IPS-18c (cell line): ENCODE data around the gene MAN2A2.
"Not testable (repeated sequence)": the region's sequence is repeated elsewhere in the genome, so short reads cannot be mapped to it uniquely, and the experiment has no call there.

Experiments used
- H3K4me3 ChIP-seq: 2 replicates; pipeline ENCODE4 v1.7.0; 2013; ENCODE audit warnings: low read depth, mild to moderate bottlenecking, low read length, moderate library complexity; ENCODE audit not compliant: insufficient read depth
- H3K9me3 ChIP-seq: one replicate; pipeline ENCODE4 v1.6.1; 2013; ENCODE audit warnings: mild to moderate bottlenecking, low read length, moderate library complexity; ENCODE audit not compliant: control insufficient read depth, insufficient read depth

The MAN2A2 gene

GRCh38 chr15:90869601-90870353, 33.3 kb upstream of the MAN2A2 start:
- Histone ChIP-seq H3K4me3 (no peak overlapping the region), H3K9me3 (no peaks in the 10 kb centered on the region)

- H3K4me3 ChIP-seq: peak overlapping the region; percentile 65
Observed at GRCh38 chr15:90870354-90871138, 32.6 kb upstream of the MAN2A2 start.

GRCh38 chr15:90871139-90871715, 31.9 kb upstream of the MAN2A2 start:
- peak overlapping the region; percentile 65 for H3K4me3 ChIP-seq
- no peaks in the 10 kb centered on the region for H3K9me3 ChIP-seq

More at GRCh38 chr15:90870354-90871138, 32.6 kb upstream of the MAN2A2 start:
- no peaks in the 10 kb centered on the region for H3K9me3 ChIP-seq

DNA sequence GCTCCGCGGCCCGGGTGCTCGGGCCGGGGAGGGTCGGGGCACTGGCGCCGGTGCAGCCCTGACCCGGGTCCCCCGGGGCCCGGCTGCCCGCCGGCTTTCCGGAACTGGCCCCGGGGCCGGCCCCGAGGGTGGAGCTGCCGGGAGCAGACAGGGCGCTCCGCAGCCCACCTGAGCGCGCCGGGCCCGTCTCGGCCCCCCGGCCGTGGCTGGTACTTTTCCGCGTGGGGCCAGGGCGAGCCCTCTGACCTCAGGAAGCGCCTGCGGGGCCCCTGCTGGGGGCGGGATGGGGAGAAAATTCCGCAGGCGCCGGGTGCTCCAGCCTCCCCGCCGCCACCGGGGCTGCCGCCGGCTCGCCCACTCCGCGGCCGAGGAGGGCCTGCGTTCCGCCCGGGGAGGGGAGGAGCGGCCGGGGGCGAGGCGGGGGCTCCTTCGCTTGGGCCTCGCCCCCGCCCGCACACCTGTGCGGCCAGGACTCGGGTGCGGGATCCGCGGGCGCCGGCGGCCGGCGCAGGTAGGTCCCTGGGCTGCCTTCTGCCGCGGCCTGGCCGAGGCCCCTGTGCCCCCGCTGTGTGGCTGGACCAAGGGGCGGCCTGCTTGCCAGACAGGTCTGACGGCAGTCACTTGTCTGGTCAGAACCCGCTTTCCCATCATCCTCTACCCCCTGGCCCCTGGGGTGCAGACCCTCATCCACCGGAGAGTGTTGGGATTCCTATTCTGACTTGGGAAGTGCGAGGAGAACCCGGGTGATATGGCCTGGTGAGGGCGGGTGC, 31.2 kb upstream of the MAN2A2 start:
- peak overlapping the region; percentile 65 for H3K4me3 ChIP-seq
- no peaks in the 10 kb centered on the region for H3K9me3 ChIP-seq

- Histone ChIP-seq H3K9me3 (no peaks in the 10 kb centered on the region), H3K4me3 (peak overlapping the region; percentile 65)
Observed at GRCh38 chr15:90872486-90873184, 30.5 kb upstream of the MAN2A2 start.

- H3K9me3 ChIP-seq: no peaks in the 10 kb centered on the region
- H3K4me3 ChIP-seq: no peak overlapping the region; the same call in 1 of the 2 replicates
Observed at GRCh38 chr15:90873488-90873997, 29.6 kb upstream of the MAN2A2 start.

- Histone ChIP-seq H3K4me3 (no peak overlapping the region), H3K9me3 (no peaks in the 10 kb centered on the region)
Observed at GRCh38 chr15:90873998-90874605, 29.0 kb upstream of the MAN2A2 start.

DNA sequence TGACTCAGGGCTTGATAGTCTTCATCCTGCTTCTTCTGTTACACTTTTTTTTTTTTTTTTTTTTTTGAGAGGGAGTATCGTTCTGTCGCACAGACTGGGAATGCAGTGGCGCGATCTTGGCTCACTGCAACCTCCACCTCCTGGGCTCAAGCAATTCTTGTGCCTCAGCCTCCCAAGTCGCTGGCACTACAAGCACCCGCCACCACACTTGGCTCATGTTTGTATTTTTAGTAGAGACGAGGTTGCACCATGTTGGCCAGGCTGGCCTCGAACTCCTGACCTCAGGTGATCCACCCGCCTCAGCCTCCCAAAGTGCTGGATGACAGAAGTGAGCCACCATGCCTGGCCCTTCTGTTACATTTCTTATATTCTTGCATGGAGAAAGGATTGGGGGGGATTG, 28.1 kb upstream of the MAN2A2 start:
- H3K9me3 ChIP-seq, H3K4me3 ChIP-seq: not testable (repeated sequence)

DNA sequence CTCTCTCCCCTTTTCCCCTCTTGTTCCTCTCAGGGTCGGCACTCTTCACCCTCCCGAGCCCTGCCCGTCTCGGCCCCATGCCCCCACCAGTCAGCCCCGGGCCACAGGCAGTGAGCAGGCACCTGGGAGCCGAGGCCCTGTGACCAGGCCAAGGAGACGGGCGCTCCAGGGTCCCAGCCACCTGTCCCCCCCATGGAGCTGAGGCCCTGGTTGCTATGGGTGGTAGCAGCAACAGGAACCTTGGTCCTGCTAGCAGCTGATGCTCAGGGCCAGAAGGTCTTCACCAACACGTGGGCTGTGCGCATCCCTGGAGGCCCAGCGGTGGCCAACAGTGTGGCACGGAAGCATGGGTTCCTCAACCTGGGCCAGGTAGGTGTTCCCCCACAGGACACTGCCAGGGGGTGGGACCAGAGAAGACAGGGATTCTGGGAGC, 27.5 kb upstream of the MAN2A2 start:
- Histone ChIP-seq H3K4me3 (no peak overlapping the region), H3K9me3 (no peaks in the 10 kb centered on the region)

GRCh38 chr15:90876046-90876445, 27.1 kb upstream of the MAN2A2 start:
- H3K9me3 ChIP-seq: no peaks in the 10 kb centered on the region
- H3K4me3 ChIP-seq: no peak overlapping the region

- Histone ChIP-seq H3K9me3 (no peaks in the 10 kb centered on the region), H3K4me3 (no peak overlapping the region)
Observed at GRCh38 chr15:90876512-90877170, 26.5 kb upstream of the MAN2A2 start.

DNA sequence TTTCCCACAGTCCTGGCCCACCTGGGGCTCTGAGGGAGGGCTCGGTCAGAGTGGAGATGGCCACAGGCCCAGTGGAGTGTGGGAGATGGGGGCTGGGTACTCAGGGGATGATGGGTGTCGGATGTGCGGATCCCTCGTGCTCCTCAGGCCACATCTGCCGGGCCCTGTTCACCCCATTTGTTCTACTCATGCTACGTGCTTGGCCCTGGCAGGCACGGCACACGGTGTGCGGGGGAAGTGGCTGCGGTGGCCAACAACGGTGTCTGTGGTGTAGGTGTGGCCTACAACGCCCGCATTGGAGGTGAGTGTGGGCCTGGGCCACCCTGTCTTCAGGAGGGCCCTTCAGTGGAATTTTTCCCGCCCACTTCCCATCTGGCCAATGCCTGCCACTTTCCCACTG, 25.8 kb upstream of the MAN2A2 start:
- no peak overlapping the region; the same call in 1 of the 2 replicates for H3K4me3 ChIP-seq
- H3K9me3 ChIP-seq: no peaks in the 10 kb centered on the region

DNA sequence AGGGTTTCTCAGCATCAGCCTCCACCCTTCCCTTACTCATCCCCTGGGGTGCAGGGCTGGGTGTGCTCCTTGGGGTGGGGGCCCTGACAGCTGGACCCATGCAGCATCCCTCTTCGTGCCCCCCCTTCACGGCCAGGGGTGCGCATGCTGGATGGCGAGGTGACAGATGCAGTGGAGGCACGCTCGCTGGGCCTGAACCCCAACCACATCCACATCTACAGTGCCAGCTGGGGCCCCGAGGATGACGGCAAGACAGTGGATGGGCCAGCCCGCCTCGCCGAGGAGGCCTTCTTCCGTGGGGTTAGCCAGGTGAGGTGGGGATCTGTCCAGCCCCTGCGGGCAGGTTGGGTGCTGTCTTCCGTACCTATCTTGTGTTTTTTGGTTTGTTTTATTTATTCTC, 25.1 kb upstream of the MAN2A2 start:
- no peaks in the 10 kb centered on the region for H3K9me3 ChIP-seq
- no peak overlapping the region for H3K4me3 ChIP-seq

DNA sequence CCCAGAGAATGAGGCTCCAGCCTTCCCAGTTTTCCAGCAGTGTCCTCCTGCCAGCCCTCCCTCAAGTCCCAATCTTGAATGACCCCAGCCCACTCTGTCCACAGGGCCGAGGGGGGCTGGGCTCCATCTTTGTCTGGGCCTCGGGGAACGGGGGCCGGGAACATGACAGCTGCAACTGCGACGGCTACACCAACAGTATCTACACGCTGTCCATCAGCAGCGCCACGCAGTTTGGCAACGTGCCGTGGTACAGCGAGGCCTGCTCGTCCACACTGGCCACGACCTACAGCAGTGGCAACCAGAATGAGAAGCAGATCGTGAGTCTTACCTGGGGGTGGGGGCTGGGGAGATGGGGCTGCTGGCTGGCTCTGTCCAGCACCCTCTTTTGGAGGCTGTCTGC, 24.4 kb upstream of the MAN2A2 start:
- Histone ChIP-seq H3K4me3 (no peak overlapping the region), H3K9me3 (no peaks in the 10 kb centered on the region)

DNA sequence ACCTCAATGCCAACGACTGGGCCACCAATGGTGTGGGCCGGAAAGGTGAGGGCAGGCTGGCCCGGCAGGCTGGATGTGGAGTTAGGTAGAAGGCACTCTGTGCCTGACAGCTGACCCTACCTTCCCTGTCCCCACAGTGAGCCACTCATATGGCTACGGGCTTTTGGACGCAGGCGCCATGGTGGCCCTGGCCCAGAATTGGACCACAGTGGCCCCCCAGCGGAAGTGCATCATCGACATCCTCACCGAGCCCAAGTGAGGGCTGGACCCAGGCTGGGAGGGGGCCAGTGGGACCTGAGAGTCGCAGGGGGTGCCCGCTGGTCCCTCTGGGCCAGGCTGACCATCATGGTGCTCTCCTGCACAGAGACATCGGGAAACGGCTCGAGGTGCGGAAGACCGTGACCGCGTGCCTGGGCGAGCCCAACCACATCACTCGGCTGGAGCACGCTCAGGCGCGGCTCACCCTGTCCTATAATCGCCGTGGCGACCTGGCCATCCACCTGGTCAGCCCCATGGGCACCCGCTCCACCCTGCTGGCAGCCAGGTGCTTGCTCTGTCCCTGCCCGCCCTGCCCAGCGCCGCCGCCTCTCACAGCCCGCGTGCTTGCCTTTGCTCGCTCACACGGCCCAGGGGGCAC, 23.3 kb upstream of the MAN2A2 start:
- H3K9me3 ChIP-seq: no peaks in the 10 kb centered on the region
- no peak overlapping the region for H3K4me3 ChIP-seq
